ENCODE data around the gene IGFBP2.

GRCh38 chr2:216683846-216684245 lies 50.6 kb downstream of the IGFBP2 start:
- TF ChIP-seq BHLHE40 (IDR thresholded peaks at IDR 0.05; ENCODE audit: borderline replicate concordance) = no peak
- no peak for TF ChIP-seq PKNOX1 (IDR thresholded peaks at IDR 0.05)
- TF ChIP-seq SP1 (IDR thresholded peaks at IDR 0.05) = no peak
- TF ChIP-seq ELF4 (IDR thresholded peaks at IDR 0.05) = no peak
- no peak for TF ChIP-seq CTBP1 (IDR thresholded peaks at IDR 0.05; ENCODE audit: borderline replicate concordance)
- TF ChIP-seq FOXK2 (IDR thresholded peaks at IDR 0.05) = no peak
- no peak for TF ChIP-seq NFRKB (IDR thresholded peaks at IDR 0.05)
- no peak for TF ChIP-seq FOXA1 (IDR thresholded peaks at IDR 0.05)
- TF ChIP-seq SUZ12 (IDR thresholded peaks at IDR 0.05) = no peak
- TF ChIP-seq ARNT (IDR thresholded peaks at IDR 0.05) = no peak
- no peak for TF ChIP-seq FOXM1 (IDR thresholded peaks at IDR 0.05; ENCODE audit: borderline replicate concordance)
- no peak for TF ChIP-seq TARDBP (IDR thresholded peaks at IDR 0.05)
- TF ChIP-seq HDGF (IDR thresholded peaks at IDR 0.05; ENCODE audit: borderline replicate concordance) = no peak
- TF ChIP-seq LEF1 (IDR thresholded peaks at IDR 0.05; ENCODE audit: borderline replicate concordance) = no peak

Measured in HEK293T (cell line).